Measurements from ENCODE around the gene SNRNP200.
"Not testable (repeated sequence)": the region's sequence is repeated elsewhere in the genome, so short reads cannot be mapped to it uniquely, and the experiment has no call there.

Gene SNRNP200

DNA sequence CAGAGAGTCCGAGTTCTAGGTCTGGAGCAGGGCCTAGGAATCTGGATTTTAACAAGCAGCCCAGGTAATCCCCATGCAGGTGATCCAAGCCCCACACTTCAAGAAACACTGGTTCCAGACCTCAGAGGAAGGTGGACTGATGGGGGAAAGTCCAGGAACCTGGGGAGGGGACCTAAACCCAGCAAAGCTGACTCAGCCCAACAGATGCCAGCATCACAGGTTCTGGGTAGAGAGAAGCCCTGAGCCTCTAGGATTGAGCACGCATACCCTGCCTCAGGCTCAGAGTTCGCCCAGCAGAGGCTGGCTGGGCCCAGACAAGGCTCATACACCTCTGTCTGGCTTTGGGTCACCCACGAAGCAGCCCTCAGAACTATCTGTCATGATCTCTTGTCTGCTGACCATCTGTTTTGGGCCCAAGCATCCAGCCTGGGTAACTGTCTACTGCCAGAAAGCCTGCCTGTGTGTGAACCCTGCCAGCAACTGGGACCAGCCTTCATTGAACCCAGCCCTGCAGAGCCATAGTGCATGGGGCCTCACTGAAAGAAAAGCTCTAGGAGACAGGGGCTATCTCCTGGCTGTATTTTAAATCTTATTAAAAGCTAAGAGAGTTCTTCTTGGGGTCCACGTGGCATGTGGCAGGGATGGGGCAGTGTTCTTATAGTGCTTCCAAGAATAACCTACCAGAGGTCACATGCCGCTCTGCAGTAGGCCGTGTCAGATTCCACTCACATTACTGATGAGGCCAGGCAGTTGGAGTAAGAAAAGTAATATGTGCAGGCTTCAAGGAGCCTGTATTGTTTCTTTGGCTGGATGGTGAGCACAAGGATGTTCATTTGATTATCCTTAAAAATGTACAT, 47.0 kb downstream of the SNRNP200 start:
- no peaks in the 10 kb centered on the region for H3K27me3 ChIP-seq (ENCODE audit: insufficient read depth, poor library complexity, severe bottlenecking)
- no peak overlapping the region for H3K4me3 ChIP-seq (replicated peaks; ENCODE audit: insufficient read depth, low read length)
- no peak for DNase-seq (ENCODE audit: low read depth in 1 of 2, low spot score in 1 of 2)
- peak overlapping the region; percentile 84 for H3K27ac ChIP-seq (replicated peaks)
- TF ChIP-seq, protein P1, sequence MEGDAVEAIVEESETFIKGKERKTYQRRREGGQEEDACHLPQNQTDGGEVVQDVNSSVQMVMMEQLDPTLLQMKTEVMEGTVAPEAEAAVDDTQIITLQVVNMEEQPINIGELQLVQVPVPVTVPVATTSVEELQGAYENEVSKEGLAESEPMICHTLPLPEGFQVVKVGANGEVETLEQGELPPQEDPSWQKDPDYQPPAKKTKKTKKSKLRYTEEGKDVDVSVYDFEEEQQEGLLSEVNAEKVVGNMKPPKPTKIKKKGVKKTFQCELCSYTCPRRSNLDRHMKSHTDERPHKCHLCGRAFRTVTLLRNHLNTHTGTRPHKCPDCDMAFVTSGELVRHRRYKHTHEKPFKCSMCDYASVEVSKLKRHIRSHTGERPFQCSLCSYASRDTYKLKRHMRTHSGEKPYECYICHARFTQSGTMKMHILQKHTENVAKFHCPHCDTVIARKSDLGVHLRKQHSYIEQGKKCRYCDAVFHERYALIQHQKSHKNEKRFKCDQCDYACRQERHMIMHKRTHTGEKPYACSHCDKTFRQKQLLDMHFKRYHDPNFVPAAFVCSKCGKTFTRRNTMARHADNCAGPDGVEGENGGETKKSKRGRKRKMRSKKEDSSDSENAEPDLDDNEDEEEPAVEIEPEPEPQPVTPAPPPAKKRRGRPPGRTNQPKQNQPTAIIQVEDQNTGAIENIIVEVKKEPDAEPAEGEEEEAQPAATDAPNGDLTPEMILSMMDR (IDR thresholded peaks at IDR 0.05; ENCODE audit: insufficient read depth, low read length), result no peak
- no peak for TF ChIP-seq POLR2AphosphoS5 (IDR thresholded peaks at IDR 0.05; ENCODE audit: low read depth)
- TF ChIP-seq GABPA (IDR thresholded peaks at IDR 0.05; ENCODE audit: low read depth), result no peak
- TF ChIP-seq SPI1 (IDR thresholded peaks at IDR 0.05; ENCODE audit: borderline replicate concordance, low read depth), result no peak
- TF ChIP-seq, protein P2, sequence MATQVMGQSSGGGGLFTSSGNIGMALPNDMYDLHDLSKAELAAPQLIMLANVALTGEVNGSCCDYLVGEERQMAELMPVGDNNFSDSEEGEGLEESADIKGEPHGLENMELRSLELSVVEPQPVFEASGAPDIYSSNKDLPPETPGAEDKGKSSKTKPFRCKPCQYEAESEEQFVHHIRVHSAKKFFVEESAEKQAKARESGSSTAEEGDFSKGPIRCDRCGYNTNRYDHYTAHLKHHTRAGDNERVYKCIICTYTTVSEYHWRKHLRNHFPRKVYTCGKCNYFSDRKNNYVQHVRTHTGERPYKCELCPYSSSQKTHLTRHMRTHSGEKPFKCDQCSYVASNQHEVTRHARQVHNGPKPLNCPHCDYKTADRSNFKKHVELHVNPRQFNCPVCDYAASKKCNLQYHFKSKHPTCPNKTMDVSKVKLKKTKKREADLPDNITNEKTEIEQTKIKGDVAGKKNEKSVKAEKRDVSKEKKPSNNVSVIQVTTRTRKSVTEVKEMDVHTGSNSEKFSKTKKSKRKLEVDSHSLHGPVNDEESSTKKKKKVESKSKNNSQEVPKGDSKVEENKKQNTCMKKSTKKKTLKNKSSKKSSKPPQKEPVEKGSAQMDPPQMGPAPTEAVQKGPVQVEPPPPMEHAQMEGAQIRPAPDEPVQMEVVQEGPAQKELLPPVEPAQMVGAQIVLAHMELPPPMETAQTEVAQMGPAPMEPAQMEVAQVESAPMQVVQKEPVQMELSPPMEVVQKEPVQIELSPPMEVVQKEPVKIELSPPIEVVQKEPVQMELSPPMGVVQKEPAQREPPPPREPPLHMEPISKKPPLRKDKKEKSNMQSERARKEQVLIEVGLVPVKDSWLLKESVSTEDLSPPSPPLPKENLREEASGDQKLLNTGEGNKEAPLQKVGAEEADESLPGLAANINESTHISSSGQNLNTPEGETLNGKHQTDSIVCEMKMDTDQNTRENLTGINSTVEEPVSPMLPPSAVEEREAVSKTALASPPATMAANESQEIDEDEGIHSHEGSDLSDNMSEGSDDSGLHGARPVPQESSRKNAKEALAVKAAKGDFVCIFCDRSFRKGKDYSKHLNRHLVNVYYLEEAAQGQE (IDR thresholded peaks at IDR 0.05; ENCODE audit: insufficient replicate concordance, low read depth), result no peak

DNA sequence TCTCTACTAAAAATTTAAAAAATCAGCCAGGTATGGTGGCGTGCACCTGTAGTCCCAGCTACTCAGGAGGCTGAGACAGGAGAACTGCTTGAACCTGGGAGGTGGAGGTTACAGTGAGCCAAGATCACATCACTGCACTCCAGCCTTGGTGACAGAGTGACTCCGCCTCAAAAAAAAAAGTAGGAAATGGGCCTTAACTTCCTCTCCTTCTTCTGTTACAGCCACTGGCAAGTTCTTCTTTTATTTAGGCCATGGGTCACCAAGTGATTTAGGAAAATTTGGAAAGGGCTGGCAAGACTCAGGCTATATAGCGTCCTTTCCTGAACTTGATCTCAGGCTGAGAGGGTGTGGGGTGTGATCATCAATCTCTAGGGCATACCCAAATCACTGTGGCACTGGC, 47.6 kb downstream of the SNRNP200 start:
- H3K27ac ChIP-seq (replicated peaks), result peak overlapping the region; percentile 84
- peak in 1 of 2 experiments; percentile 48 for DNase-seq (ENCODE audit: low read depth in 1 of 2, low spot score in 1 of 2)

DNA sequence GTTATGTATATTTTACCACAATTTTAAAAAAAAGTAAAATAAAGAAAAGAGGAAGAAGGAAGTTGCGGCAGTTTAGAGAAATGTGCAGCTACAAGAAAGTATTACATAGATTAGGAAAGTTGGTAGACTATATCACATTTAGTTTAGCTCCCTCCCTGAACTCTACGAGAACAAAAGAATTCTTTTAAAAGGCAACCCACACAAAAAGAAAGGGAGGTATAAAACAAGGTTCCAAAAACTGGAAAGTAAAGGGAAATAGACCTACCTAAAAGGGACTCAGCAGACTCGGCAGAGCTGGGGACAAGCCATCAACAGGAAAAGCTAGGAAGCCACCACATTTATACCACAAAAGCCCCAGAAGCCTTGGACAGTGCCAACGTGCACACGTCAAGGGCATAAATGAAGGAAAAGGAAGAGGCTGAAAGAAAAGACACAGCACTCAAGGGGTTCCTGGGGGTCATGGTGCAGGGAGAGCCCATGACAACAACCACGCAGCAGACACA, 48.7 kb downstream of the SNRNP200 start:
- peak in 1 of 2 experiments; percentile 72 for DNase-seq (ENCODE audit: low read depth in 1 of 2, low spot score in 1 of 2)
- Histone ChIP-seq H3K27me3 (ENCODE audit: insufficient read depth, poor library complexity, severe bottlenecking) (no peaks in the 10 kb centered on the region), H3K4me3 (replicated peaks; ENCODE audit: insufficient read depth, low read length) (no peak overlapping the region), H3K27ac (replicated peaks) (peak overlapping the region; percentile 84)
- 0 out of 2 replicates have a peak, but pooled peaks have one; percentile 53 for TF ChIP-seq SPI1 (IDR thresholded peaks at IDR 0.05; ENCODE audit: borderline replicate concordance, low read depth)
- TF ChIP-seq GABPA (IDR thresholded peaks at IDR 0.05; ENCODE audit: low read depth), result no peak
- TF ChIP-seq POLR2AphosphoS5 (IDR thresholded peaks at IDR 0.05; ENCODE audit: low read depth), result 0 out of 2 replicates have a peak, but pooled peaks have one; percentile 21
- TF ChIP-seq, protein P2 (IDR thresholded peaks at IDR 0.05; ENCODE audit: insufficient replicate concordance, low read depth), result no peak
- TF ChIP-seq, protein P1 (IDR thresholded peaks at IDR 0.05; ENCODE audit: insufficient read depth, low read length), result no peak

More for the DNA sequence above, 47.6 kb downstream of the SNRNP200 start:
- TF ChIP-seq SPI1 (IDR thresholded peaks at IDR 0.05; ENCODE audit: borderline replicate concordance, low read depth), result peak; percentile 89
- not testable (repeated sequence) for H3K27me3 ChIP-seq (ENCODE audit: insufficient read depth, poor library complexity, severe bottlenecking); H3K4me3 ChIP-seq (replicated peaks; ENCODE audit: insufficient read depth, low read length)

DNA sequence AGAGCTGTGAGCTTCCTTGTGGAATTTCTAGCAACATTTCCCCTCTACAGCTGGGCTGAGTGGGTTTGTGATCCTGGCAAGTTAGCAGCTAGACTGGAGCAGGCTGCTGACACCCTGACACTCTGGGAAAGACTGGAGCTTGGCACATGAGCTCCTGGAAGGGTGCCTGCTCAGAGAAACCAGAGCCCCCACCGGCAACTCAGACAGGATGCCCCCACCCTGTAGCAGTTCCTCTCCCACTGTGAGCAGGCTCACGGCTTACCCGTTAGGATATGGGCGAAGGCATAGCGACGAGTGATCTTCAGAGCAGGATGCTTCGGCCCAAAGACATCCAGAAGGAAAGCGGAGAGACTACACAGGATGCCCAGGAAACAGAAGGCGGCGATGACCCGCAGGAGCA, 50.8 kb downstream of the SNRNP200 start:
- no peak overlapping the region for H3K27ac ChIP-seq (replicated peaks)
- H3K27me3 ChIP-seq (ENCODE audit: insufficient read depth, poor library complexity, severe bottlenecking), result no peaks in the 10 kb centered on the region
- DNase-seq (ENCODE audit: low read depth in 1 of 2, low spot score in 1 of 2), result no peak
- TF ChIP-seq POLR2AphosphoS5 (IDR thresholded peaks at IDR 0.05; ENCODE audit: low read depth) (no peak), SPI1 (IDR thresholded peaks at IDR 0.05; ENCODE audit: borderline replicate concordance, low read depth) (no peak), GABPA (IDR thresholded peaks at IDR 0.05; ENCODE audit: low read depth) (no peak)
- TF ChIP-seq, protein P2 (IDR thresholded peaks at IDR 0.05; ENCODE audit: insufficient replicate concordance, low read depth), result no peak
- TF ChIP-seq, protein P1 (IDR thresholded peaks at IDR 0.05; ENCODE audit: insufficient read depth, low read length), result no peak
- no peak overlapping the region for H3K4me3 ChIP-seq (replicated peaks; ENCODE audit: insufficient read depth, low read length)

Measured in HL-60 (cell line).